Measurements from ENCODE around the gene EDARADD. TPM values are rescaled to one million over a fixed set of nuclear protein-coding genes. Genes with fewer than 3 reads are reported as not detected.

EDARADD gene
- total and polyA plus RNA-seq, 2 of the 13 experiments (the other 11 are each of a cell fraction or from before 2014, with no cell fraction given), result 0.03 TPM; not detected in 1

- no peak for TF ChIP-seq ZBED4 (CRISPR knock-in tag; IDR thresholded peaks at IDR 0.05; ENCODE audit: borderline replicate concordance)
- TF ChIP-seq MLXIP (CRISPR knock-in tag; IDR thresholded peaks at IDR 0.05; ENCODE audit: borderline replicate concordance), result no peak
- TF ChIP-seq ZNF383 (CRISPR knock-in tag; IDR thresholded peaks at IDR 0.05; ENCODE audit: borderline replicate concordance), result no peak
- peak; percentile 66; the same call in 1 of the 2 replicates for TF ChIP-seq BCL6 (CRISPR knock-in tag; IDR thresholded peaks at IDR 0.05)
- TF ChIP-seq ELF4 (CRISPR knock-in tag; IDR thresholded peaks at IDR 0.05; ENCODE audit: borderline replicate concordance), result peak; percentile 64
- no peak for TF ChIP-seq ZNF646 (CRISPR knock-in tag; IDR thresholded peaks at IDR 0.05)
- TF ChIP-seq ZNF281 (CRISPR knock-in tag; IDR thresholded peaks at IDR 0.05; ENCODE audit: borderline replicate concordance), result no peak
- TF ChIP-seq NCOA2 (CRISPR knock-in tag; IDR thresholded peaks at IDR 0.05), result peak; percentile 81
- TF ChIP-seq ZNF569 (CRISPR knock-in tag; IDR thresholded peaks at IDR 0.05; ENCODE audit: borderline replicate concordance), result no peak
Measured at GRCh38 chr1:236502972-236503639, 109.0 kb downstream of the EDARADD start (continued).

Measured in HepG2 (cell line).